OCI-LY7 (cell line): ENCODE results near the gene HSPA6. TPM values are rescaled to one million over a fixed set of nuclear protein-coding genes. Genes with fewer than 3 reads are reported as not detected.
A peak's percentile ranks its signal among the peaks of the same experiment; 100 is the strongest.
"Not testable (repeated sequence)": the region's sequence is repeated elsewhere in the genome, so short reads cannot be mapped to it uniquely, and the experiment has no call there.

Source experiments
- BruUV-seq: library from RNA; stranded (reverse); fragments of 400-500 nt; replicated peaks from 2 replicates; lab custom pipeline; 2021; lab: Mats Ljungman, UMichigan
- CTCF ChIA-PET: fragments of 300-600 bp; sonication (Branson Sonifier 250); formaldehyde crosslinking; loops from one replicate; lab custom pipeline; 2022; ENCODE audit warnings: antibody characterized with exemption; ENCODE audit not compliant: unreplicated experiment; lab: Charles Lee
- POLR2A ChIA-PET: fragments of 300-600 bp; sonication (Branson Sonifier 250); formaldehyde crosslinking; loops from one replicate; lab custom pipeline; 2022; ENCODE audit warnings: antibody characterized with exemption; lab: Charles Lee
- DNase-seq: peaks from one replicate; pipeline ENCODE4 v3.0.0-alpha.2; 2015; ENCODE audit warnings: low spot score
- H2AFZ ChIP-seq: fragments of 200-600 bp; sonication (generic), shearing (Covaris generic); 2 replicates; pipeline ENCODE4 v1.6.1; 2014; ENCODE audit warnings: mild to moderate bottlenecking, antibody characterized with exemption, low read length, moderate library complexity
- H3K27ac ChIP-seq: fragments of 200-600 bp; sonication (generic); 2 replicates; pipeline ENCODE4 v1.5.1; 2014; ENCODE audit warnings: mixed run types, low read depth, mild to moderate bottlenecking, moderate library complexity, low read length, inconsistent platforms; ENCODE audit not compliant: poor library complexity, severe bottlenecking
- H3K36me3 ChIP-seq: fragments of 200-600 bp; sonication (generic); 2 replicates; pipeline ENCODE4 v1.6.1; 2014; ENCODE audit warnings: mild to moderate bottlenecking, antibody characterized with exemption, low read length, moderate library complexity, mixed read lengths; ENCODE audit not compliant: insufficient read depth
- H3K4me1 ChIP-seq: fragments of 200-600 bp; sonication (generic); 2 replicates; pipeline ENCODE4 v1.5.1; 2014; ENCODE audit warnings: mild to moderate bottlenecking, low read length; ENCODE audit not compliant: insufficient read depth, poor library complexity, severe bottlenecking
- H3K4me2 ChIP-seq: fragments of 200-600 bp; sonication (generic); 2 replicates; pipeline ENCODE4 v1.6.1; 2014; ENCODE audit warnings: mild to moderate bottlenecking, low read length
- H3K4me3 ChIP-seq: fragments of 200-600 bp; sonication (generic); 2 replicates; pipeline ENCODE4 v1.5.1; 2014; ENCODE audit warnings: mild to moderate bottlenecking, low read depth, low read length; ENCODE audit not compliant: poor library complexity, severe bottlenecking
- H3K79me2 ChIP-seq: fragments of 200-600 bp; sonication (generic); 2 replicates; pipeline ENCODE4 v1.6.1; 2016; ENCODE audit warnings: low read depth, mild to moderate bottlenecking, low read length, moderate library complexity, mixed read lengths; ENCODE audit not compliant: insufficient read depth
- H3K9me2 ChIP-seq: fragments of 200-600 bp; sonication (generic); 2 replicates; pipeline ENCODE4 v1.6.1; 2016; ENCODE audit warnings: mild to moderate bottlenecking, low read length, mixed read lengths; ENCODE audit not compliant: insufficient read depth
- H3K9me3 ChIP-seq: fragments of 200-600 bp; sonication (generic); 2 replicates; pipeline ENCODE4 v1.6.1; 2014; ENCODE audit warnings: mild to moderate bottlenecking, mixed run types, low read length, mixed read lengths
- H4K20me1 ChIP-seq: fragments of 200-600 bp; sonication (generic); 2 replicates; pipeline ENCODE4 v1.6.1; 2014; ENCODE audit warnings: mild to moderate bottlenecking, antibody characterized with exemption, low read length, moderate library complexity, mixed read lengths; ENCODE audit not compliant: insufficient read depth
- intact Hi-C: fragments of 100-400 bp; cut with micrococcal nuclease; formaldehyde crosslinking; loops from one replicate; pipeline ENCODE4 v1.10.0; 2022; ENCODE audit not compliant: unreplicated experiment
- total RNA-seq, 2 experiments: library from RNA; depleted of rRNA in 1 of 2; stranded (reverse); fragments of >200 nt in 1 of 2; shearing (Covaris generic) in 1 of 2; gene quantifications; 2 replicates each; pipeline ENCODE4 v1.2.3, GENCODE V29; 2014 to 2022

The HSPA6 gene
- total RNA-seq, 2 experiments from 2014 or later: 0.13 TPM; not detected in 1

GRCh38 chr1:161523041-161523816 lies 1.1 kb upstream of the HSPA6 start:
- BruUV-seq, H4K20me1 ChIP-seq, POLR2A ChIA-PET, H3K4me1 ChIP-seq, intact Hi-C loops, CTCF ChIA-PET, DNase-seq, H3K36me3 ChIP-seq, H3K9me2 ChIP-seq, H3K27ac ChIP-seq, H2AFZ ChIP-seq, H3K79me2 ChIP-seq, H3K9me3 ChIP-seq: not testable (repeated sequence)
- H3K4me3 ChIP-seq: peak overlapping the region; percentile 69
- H3K4me2 ChIP-seq: peak overlapping the region; percentile 60; the same call in 1 of the 2 replicates

DNA sequence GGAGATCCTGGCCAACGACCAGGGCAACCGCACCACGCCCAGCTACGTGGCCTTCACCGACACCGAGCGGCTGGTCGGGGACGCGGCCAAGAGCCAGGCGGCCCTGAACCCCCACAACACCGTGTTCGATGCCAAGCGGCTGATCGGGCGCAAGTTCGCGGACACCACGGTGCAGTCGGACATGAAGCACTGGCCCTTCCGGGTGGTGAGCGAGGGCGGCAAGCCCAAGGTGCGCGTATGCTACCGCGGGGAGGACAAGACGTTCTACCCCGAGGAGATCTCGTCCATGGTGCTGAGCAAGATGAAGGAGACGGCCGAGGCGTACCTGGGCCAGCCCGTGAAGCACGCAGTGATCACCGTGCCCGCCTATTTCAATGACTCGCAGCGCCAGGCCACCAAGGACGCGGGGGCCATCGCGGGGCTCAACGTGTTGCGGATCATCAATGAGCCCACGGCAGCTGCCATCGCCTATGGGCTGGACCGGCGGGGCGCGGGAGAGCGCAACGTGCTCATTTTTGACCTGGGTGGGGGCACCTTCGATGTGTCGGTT lies 477 bp downstream of the HSPA6 start:
- H4K20me1 ChIP-seq, POLR2A ChIA-PET, BruUV-seq, H3K36me3 ChIP-seq, H3K79me2 ChIP-seq, H3K9me3 ChIP-seq, H2AFZ ChIP-seq, H3K4me1 ChIP-seq, CTCF ChIA-PET, H3K27ac ChIP-seq, DNase-seq, H3K9me2 ChIP-seq, intact Hi-C loops: not testable (repeated sequence)
- Histone ChIP-seq H3K4me2 (peak overlapping the region; percentile 59), H3K4me3 (peak overlapping the region; percentile 69)

GRCh38 chr1:161525321-161525720 lies 981 bp downstream of the HSPA6 start:
- 0 out of 2 replicates have a peak overlapping the region, but pooled peaks have one; percentile 59 for H3K4me2 ChIP-seq
- intact Hi-C loops, CTCF ChIA-PET, H3K9me3 ChIP-seq, H2AFZ ChIP-seq, H3K36me3 ChIP-seq, H4K20me1 ChIP-seq, H3K9me2 ChIP-seq, DNase-seq, H3K27ac ChIP-seq, POLR2A ChIA-PET, BruUV-seq, H3K79me2 ChIP-seq, H3K4me1 ChIP-seq, H3K4me3 ChIP-seq: not testable (repeated sequence)

- DNase-seq, intact Hi-C loops, H3K9me2 ChIP-seq, H3K4me3 ChIP-seq, H3K27ac ChIP-seq, H4K20me1 ChIP-seq, H3K36me3 ChIP-seq, H3K4me2 ChIP-seq, H3K79me2 ChIP-seq, POLR2A ChIA-PET, H3K4me1 ChIP-seq, H2AFZ ChIP-seq, H3K9me3 ChIP-seq, BruUV-seq, CTCF ChIA-PET: not testable (repeated sequence)
Observed at GRCh38 chr1:161525918-161526317, 1.6 kb downstream of the HSPA6 start.

DNA sequence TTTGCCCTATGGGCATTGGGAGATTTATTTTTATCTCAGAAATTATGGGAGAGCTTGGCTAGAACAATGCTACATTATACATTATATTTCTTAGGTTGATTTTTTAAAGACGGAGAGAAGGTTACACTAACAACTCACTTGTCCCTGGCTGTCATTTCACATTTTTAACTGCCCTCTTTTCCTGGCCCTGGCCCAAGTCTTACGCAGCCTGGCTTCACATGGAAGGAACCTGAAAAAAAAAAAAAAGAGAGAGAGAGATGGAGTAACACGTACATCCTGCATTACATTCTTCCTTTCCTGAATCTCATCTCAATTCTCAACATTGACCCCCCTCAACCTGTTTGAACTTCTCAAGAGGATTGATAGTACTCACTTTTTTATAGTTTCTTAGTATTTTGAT lies 4.2 kb downstream of the HSPA6 start:
- DNase-seq, H3K27ac ChIP-seq, H3K9me2 ChIP-seq, H3K4me1 ChIP-seq, H3K79me2 ChIP-seq, H3K9me3 ChIP-seq, POLR2A ChIA-PET, H2AFZ ChIP-seq, CTCF ChIA-PET, H3K36me3 ChIP-seq, H3K4me2 ChIP-seq, H4K20me1 ChIP-seq, BruUV-seq, intact Hi-C loops, H3K4me3 ChIP-seq: not testable (repeated sequence)

DNA sequence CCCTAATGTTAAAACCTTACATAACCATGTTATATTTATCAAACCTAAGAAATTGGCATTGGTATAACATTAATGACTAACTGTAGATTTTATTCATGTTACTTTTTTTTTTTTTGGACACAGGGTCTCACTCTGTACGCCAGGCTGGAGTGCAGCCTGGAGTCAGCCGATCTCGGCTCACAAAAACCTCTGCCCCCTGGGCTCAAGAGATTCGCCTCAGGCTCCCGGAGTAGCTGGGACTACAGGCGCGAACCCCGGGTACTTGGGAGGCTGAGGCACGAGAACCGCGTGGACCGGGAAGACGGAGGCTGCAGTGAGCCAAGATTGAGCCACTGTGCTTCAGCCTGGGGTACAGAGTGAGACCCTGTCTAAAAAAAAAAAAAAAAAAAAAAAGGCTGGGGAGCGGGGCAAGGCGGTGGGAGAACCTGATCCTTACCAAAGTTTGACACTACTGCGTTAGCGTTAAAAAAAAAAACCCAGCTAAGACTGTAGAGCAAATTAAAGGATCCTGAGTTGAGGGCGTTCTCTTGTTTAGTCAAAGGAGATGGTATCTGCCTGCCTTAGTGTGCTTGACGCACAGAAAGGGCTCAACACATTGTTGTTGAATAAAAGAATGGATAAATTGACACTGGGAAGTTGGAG lies 5.2 kb downstream of the HSPA6 start:
- Histone ChIP-seq H3K4me2 (peak overlapping the region; percentile 76), H3K4me3 (peak overlapping the region; percentile 69)
- H2AFZ ChIP-seq, CTCF ChIA-PET, intact Hi-C loops, POLR2A ChIA-PET, H3K4me1 ChIP-seq, H3K9me2 ChIP-seq, H3K9me3 ChIP-seq, BruUV-seq, H4K20me1 ChIP-seq, H3K36me3 ChIP-seq, H3K79me2 ChIP-seq, DNase-seq, H3K27ac ChIP-seq: not testable (repeated sequence)
